ENCODE measurements around the gene BTBD17. TPM values are rescaled to one million over a fixed set of nuclear protein-coding genes. Genes with fewer than 3 reads are reported as not detected.

Gene BTBD17, protein sequence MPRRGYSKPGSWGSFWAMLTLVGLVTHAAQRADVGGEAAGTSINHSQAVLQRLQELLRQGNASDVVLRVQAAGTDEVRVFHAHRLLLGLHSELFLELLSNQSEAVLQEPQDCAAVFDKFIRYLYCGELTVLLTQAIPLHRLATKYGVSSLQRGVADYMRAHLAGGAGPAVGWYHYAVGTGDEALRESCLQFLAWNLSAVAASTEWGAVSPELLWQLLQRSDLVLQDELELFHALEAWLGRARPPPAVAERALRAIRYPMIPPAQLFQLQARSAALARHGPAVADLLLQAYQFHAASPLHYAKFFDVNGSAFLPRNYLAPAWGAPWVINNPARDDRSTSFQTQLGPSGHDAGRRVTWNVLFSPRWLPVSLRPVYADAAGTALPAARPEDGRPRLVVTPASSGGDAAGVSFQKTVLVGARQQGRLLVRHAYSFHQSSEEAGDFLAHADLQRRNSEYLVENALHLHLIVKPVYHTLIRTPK
- polyA plus RNA-seq (2011; rRNA removed), result not detected in 2 replicates
- not detected in 2 replicates for polyA plus RNA-seq (2012; cell fraction: cytosol; rRNA removed)
- polyA plus RNA-seq (2012; cell fraction: nucleus; rRNA removed), result not detected in 2 replicates
- not detected in 3 replicates for polyA plus RNA-seq (2017; fragmentation: RNase III; extraction: RNeasy Plus Mini Kit Qiagen cat#74134 plus additional on column Dnase treatment)
- polyA minus RNA-seq (2011; rRNA and poly(A)+ RNA removed), result not detected in 2 replicates

DNA sequence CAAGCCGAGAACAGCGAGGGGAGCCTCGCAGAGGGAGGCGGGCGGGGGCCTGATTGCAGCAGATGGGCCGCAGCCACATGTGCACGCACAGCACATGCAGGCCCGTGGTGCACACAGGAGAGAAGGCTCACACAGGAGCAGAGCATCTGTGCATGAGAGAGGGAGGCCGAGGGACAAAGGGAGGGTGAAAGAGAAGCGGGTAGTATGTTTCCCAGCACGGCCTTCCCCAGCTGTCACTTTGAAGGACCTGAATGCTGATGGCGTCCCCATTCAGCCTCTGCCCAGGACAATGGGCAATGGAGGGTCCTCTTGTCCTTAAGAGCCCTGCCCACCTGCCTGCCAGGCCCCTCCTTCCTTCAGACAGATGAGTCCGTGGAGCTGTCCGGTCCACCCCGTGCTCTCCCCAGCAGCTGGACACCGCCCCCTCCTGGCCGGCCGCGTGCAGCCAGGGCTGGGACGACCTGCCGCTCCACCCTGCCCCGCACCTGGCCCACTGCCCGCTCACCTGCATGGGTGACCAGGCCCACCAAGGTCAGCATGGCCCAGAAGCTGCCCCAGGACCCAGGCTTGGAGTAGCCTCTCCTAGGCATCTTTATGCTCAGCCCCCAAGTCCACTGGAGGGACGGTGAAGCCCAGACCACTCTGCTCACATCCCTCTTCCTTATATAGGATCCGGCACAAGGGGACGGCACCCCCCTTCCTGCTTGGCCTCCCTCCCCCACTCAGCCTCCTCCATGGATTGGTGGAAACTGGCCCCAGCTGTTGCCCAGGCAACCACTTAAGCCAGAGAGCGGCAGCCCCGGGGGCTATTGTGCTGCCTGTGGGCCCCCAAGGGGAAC, at the start of gene BTBD17:
BTBD17 (minus strand) TSS at position 639 of the 839 bp plus-strand sequence; CDS start at position 590, 49 bp downstream.
- DNase-seq (ENCODE audit: low read depth in 1 of 2, low spot score in 1 of 2) (peak; percentile 67 to 74), ATAC-seq (peak; percentile 78 to 94), FAIRE-seq (no peak)
- no peak within 1 kb of the TSS for H3K4me3 ChIP-seq
- no peak within 1 kb of the TSS for H3K4me2 ChIP-seq
- ChIA-PET POLR2A (no interaction called here), CTCF (interaction anchor here (0.7 to 34.5 kb wide), 39 partner anchors 10 to 477 kb away, joined by 3 to 674 read pairs (median 4); partner anchors contain the start of genes BTBD17, CD300LB, GPR142 and TTYH2)
- H3K27ac ChIP-seq, result no peak within 1 kb of the TSS
- H3K4me1 ChIP-seq, result peaks cover 8% of the 10 kb centered on the region; the same call in 1 of the 3 replicates
- TF ChIP-seq CBX8 (IDR thresholded peaks at IDR 0.05) (no peak), SMC3 (IDR thresholded peaks at IDR 0.05) (peak; percentile 56), RAD21 (conservative IDR thresholded peaks at IDR 0.05 in 1 of 2, IDR thresholded peaks at IDR 0.05 in 1 of 2) (peak; percentile 58 to 63)
- TF ChIP-seq, protein P1, sequence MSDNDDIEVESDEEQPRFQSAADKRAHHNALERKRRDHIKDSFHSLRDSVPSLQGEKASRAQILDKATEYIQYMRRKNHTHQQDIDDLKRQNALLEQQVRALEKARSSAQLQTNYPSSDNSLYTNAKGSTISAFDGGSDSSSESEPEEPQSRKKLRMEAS (IDR thresholded peaks at IDR 0.05), result 0 out of 2 replicates have a peak, but pooled peaks have one; percentile 19
- TF ChIP-seq, protein P2, sequence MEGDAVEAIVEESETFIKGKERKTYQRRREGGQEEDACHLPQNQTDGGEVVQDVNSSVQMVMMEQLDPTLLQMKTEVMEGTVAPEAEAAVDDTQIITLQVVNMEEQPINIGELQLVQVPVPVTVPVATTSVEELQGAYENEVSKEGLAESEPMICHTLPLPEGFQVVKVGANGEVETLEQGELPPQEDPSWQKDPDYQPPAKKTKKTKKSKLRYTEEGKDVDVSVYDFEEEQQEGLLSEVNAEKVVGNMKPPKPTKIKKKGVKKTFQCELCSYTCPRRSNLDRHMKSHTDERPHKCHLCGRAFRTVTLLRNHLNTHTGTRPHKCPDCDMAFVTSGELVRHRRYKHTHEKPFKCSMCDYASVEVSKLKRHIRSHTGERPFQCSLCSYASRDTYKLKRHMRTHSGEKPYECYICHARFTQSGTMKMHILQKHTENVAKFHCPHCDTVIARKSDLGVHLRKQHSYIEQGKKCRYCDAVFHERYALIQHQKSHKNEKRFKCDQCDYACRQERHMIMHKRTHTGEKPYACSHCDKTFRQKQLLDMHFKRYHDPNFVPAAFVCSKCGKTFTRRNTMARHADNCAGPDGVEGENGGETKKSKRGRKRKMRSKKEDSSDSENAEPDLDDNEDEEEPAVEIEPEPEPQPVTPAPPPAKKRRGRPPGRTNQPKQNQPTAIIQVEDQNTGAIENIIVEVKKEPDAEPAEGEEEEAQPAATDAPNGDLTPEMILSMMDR (IDR thresholded peaks at IDR 0.05), result peak; percentile 66
- TF ChIP-seq, protein P3, sequence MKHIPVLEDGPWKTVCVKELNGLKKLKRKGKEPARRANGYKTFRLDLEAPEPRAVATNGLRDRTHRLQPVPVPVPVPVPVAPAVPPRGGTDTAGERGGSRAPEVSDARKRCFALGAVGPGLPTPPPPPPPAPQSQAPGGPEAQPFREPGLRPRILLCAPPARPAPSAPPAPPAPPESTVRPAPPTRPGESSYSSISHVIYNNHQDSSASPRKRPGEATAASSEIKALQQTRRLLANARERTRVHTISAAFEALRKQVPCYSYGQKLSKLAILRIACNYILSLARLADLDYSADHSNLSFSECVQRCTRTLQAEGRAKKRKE (CRISPR knock-in tag; IDR thresholded peaks at IDR 0.05; ENCODE audit: low read depth), result no peak
- no peaks in the 10 kb centered on the region for H3K9me3 ChIP-seq
- WGBS (ENCODE audit: missing lambda C conversion rate), result 37% methylated on average over 28 of the region's 28 CpGs

DNA sequence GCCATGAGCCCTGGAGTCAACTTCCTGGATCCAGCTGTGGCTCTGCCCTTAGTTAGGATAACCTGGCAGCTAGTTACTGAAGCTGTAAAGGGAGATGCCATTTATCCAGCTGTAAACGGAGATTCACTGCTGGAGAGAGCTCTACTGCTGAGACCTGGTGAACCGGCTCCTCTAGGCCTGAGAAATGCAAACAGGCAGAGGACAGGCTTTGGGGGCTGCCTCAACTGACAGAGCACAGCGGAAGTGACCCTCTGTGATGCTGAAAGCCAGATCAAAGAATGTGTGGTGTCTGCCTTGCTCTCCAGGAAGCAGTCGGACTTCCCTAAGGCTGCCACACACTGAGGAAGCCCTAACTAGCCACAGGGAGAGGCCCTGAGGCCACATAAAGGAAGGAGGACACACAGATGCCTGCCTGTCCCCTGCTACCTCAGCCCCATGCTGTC, 48.4 kb upstream of the BTBD17 start:
- TF ChIP-seq TFCP2L1 (CRISPR knock-in tag; IDR thresholded peaks at IDR 0.05) (no peak), CBX2 (IDR thresholded peaks at IDR 0.05; ENCODE audit: borderline replicate concordance, low read depth) (no peak), EHMT2 (IDR thresholded peaks at IDR 0.05; ENCODE audit: low read depth) (no peak), HOXB13 (CRISPR knock-in tag; IDR thresholded peaks at IDR 0.05; ENCODE audit: low read depth) (no peak), SMC3 (IDR thresholded peaks at IDR 0.05) (no peak), MAZ (IDR thresholded peaks at IDR 0.05; ENCODE audit: borderline replicate concordance, low read depth, low read length) (no peak), POLR2AphosphoS2 (conservative IDR thresholded peaks at IDR 0.05; ENCODE audit: low read length) (no peak), BHLHE40 (IDR thresholded peaks at IDR 0.05; ENCODE audit: low read depth, low read length) (no peak), SREBF2 (IDR thresholded peaks at IDR 0.05) (no peak), MYC (IDR thresholded peaks at IDR 0.05; ENCODE audit: borderline replicate concordance, low read length) (no peak), CBX8 (IDR thresholded peaks at IDR 0.05) (no peak), ZC3H11A (IDR thresholded peaks at IDR 0.05) (no peak), NFE2L2 (conservative IDR thresholded peaks at IDR 0.05; ENCODE audit: low read length) (no peak), RFX5 (IDR thresholded peaks at IDR 0.05) (no peak)
- TF ChIP-seq, protein P4, sequence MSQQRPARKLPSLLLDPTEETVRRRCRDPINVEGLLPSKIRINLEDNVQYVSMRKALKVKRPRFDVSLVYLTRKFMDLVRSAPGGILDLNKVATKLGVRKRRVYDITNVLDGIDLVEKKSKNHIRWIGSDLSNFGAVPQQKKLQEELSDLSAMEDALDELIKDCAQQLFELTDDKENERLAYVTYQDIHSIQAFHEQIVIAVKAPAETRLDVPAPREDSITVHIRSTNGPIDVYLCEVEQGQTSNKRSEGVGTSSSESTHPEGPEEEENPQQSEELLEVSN (IDR thresholded peaks at IDR 0.05; ENCODE audit: borderline replicate concordance, low read depth), result no peak
- TF ChIP-seq, protein P1 (IDR thresholded peaks at IDR 0.05), result no peak
- TF ChIP-seq, protein P3 (CRISPR knock-in tag; IDR thresholded peaks at IDR 0.05; ENCODE audit: low read depth), result no peak
- TF ChIP-seq, protein P5, sequence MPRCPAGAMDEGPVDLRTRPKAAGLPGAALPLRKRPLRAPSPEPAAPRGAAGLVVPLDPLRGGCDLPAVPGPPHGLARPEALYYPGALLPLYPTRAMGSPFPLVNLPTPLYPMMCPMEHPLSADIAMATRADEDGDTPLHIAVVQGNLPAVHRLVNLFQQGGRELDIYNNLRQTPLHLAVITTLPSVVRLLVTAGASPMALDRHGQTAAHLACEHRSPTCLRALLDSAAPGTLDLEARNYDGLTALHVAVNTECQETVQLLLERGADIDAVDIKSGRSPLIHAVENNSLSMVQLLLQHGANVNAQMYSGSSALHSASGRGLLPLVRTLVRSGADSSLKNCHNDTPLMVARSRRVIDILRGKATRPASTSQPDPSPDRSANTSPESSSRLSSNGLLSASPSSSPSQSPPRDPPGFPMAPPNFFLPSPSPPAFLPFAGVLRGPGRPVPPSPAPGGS (IDR thresholded peaks at IDR 0.05), result no peak
- TF ChIP-seq, protein P6, sequence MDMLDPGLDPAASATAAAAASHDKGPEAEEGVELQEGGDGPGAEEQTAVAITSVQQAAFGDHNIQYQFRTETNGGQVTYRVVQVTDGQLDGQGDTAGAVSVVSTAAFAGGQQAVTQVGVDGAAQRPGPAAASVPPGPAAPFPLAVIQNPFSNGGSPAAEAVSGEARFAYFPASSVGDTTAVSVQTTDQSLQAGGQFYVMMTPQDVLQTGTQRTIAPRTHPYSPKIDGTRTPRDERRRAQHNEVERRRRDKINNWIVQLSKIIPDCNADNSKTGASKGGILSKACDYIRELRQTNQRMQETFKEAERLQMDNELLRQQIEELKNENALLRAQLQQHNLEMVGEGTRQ (IDR thresholded peaks at IDR 0.05), result no peak
- TF ChIP-seq, protein P7, sequence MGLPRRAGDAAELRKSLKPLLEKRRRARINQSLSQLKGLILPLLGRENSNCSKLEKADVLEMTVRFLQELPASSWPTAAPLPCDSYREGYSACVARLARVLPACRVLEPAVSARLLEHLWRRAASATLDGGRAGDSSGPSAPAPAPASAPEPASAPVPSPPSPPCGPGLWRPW (IDR thresholded peaks at IDR 0.05), result no peak
- WGBS (ENCODE audit: missing lambda C conversion rate), result 73% methylated on average over 4 of the region's 4 CpGs
- Histone ChIP-seq H3K4me2 (no peak overlapping the region), H3K4me1 (peaks cover 15% of the 10 kb centered on the region), H3K27ac (peak overlapping the region in 1 of 2 experiments; percentile 43; a peak in 3 of 6 replicates), H3K9me3 (no peaks in the 10 kb centered on the region), H3K4me3 (no peak overlapping the region)
- ChIA-PET CTCF (interaction anchor here (0.7 to 15.2 kb wide), 6 partner anchors 8 to 42 kb away, joined by 3 to 138 read pairs (median 10); partner anchors contain the start of gene GPR142), POLR2A (interaction anchor here (1.2 to 1.5 kb wide), 2 partner anchors 20 to 44 kb away, joined by 5 to 7 read pairs; no protein-coding TSS in a partner anchor)
- no peak for DNase-seq (ENCODE audit: low read depth in 1 of 2, low spot score in 1 of 2)
- FAIRE-seq, result no peak
- ATAC-seq, result no peak

All from A549 (cell line).